B cell (primary cell): Measurements from ENCODE around the gene LRTM1. TPM values are rescaled to one million over a fixed set of nuclear protein-coding genes. Genes with fewer than 3 reads are reported as not detected.

ENCODE experiments used
- ATAC-seq: fragments of 200-7000 bp; cut with Tn5 transposase; one replicate; pipeline ENCODE4 v1.10.0; 2021; ENCODE audit warnings: low read depth, mild to moderate bottlenecking, moderate number of reproducible peaks, moderate library complexity
- CTCF ChIA-PET: fragments of 350-600 bp; sonication (Branson Sonifier 250); formaldehyde crosslinking; loops from one replicate; lab custom pipeline; 2021; ENCODE audit warnings: antibody characterized with exemption, inconsistent platforms; lab: Charles Lee
- POLR2A ChIA-PET: fragments of 350-600 bp; sonication (Branson Sonifier 250); formaldehyde crosslinking; loops from one replicate; lab custom pipeline; 2021; ENCODE audit warnings: antibody characterized with exemption; lab: Charles Lee
- DNase-seq: peaks from one replicate; pipeline ENCODE4 v3.0.0; 2013
- H2AFZ ChIP-seq: 2 replicates; pipeline ENCODE4 v1.6.1; 2012; ENCODE audit warnings: mild to moderate bottlenecking, low read depth, low read length; ENCODE audit not compliant: insufficient read depth, poor library complexity, severe bottlenecking
- H3K27ac ChIP-seq, 2 donors: 1 replicate in 1 of 2; 2 replicates in 1 of 2; pipeline ENCODE4 v1.5.1; 2012 to 2013; ENCODE audit warnings: low read length in 2 of 2, mild to moderate bottlenecking in 2 of 2, moderate library complexity in 1 of 2
- H3K27me3 ChIP-seq, 4 experiments: fragments of 200-600 bp in 1 of 4; sonication (generic) in 1 of 4; replicated peaks in 1 of 4; 1 replicate in 2 of 4; 2 replicates in 2 of 4; pipeline versions ENCODE4 v1.6.1 to v1.7.0; 2013 to 2016; ENCODE audit warnings: low read length in 3 of 4, mild to moderate bottlenecking in 2 of 4, mixed read lengths in 1 of 4, moderate library complexity in 1 of 4; ENCODE audit not compliant: insufficient read depth in 4 of 4, control insufficient read depth in 3 of 4; ENCODE audit errors: control extremely low read depth in 1 of 4
- H3K36me3 ChIP-seq, 2 experiments: replicated peaks in 1 of 2; 1 replicate in 1 of 2; 2 replicates in 1 of 2; pipeline versions ENCODE4 v1.6.1 to v1.7.1; 2013; ENCODE audit warnings: low read length in 1 of 2; ENCODE audit not compliant: insufficient read depth in 2 of 2, control insufficient read depth in 1 of 2; ENCODE audit errors: control extremely low read depth in 1 of 2, extremely low read depth in 1 of 2
- H3K4me1 ChIP-seq, 2 donors: fragments of 200-600 bp in 1 of 2; sonication (generic) in 1 of 2; 1 replicate in 1 of 2; 2 replicates in 1 of 2; pipeline versions ENCODE4 v1.5.1 to v1.6.1; 2013 to 2017; ENCODE audit warnings: low read length in 2 of 2; ENCODE audit not compliant: control insufficient read depth in 2 of 2, insufficient read depth in 2 of 2
- H3K4me2 ChIP-seq: replicated peaks from 2 replicates; pipeline ENCODE3; 2012; ENCODE audit warnings: mild to moderate bottlenecking, low read depth, low read length; ENCODE audit not compliant: poor library complexity, severe bottlenecking
- H3K4me3 ChIP-seq, 5 experiments: fragments of 200-600 bp in 1 of 5; sonication (generic) in 1 of 5; 1 replicate in 3 of 5; 2 replicates in 2 of 5; pipeline versions ENCODE4 v1.5.1 to v1.7.0; 2011 to 2016; ENCODE audit warnings: low read length in 4 of 5, mild to moderate bottlenecking in 4 of 5, low read depth in 2 of 5, control low read depth in 1 of 5, moderate library complexity in 1 of 5; ENCODE audit not compliant: insufficient read depth in 1 of 5; ENCODE audit errors: control extremely low read depth in 1 of 5, extremely low read depth in 1 of 5
- H3K79me2 ChIP-seq: fragments of 200-600 bp; sonication (generic); one replicate; pipeline ENCODE4 v1.6.0; 2016; ENCODE audit warnings: low read length; ENCODE audit not compliant: control insufficient read depth, insufficient read depth
- H3K9ac ChIP-seq: fragments of 200-600 bp; sonication (generic); 2 replicates; pipeline ENCODE4 v1.6.1; 2017; ENCODE audit warnings: mild to moderate bottlenecking, low read length, moderate library complexity
- H3K9me3 ChIP-seq, 3 donors: one replicate each; pipeline versions ENCODE4 v1.6.1 to v1.7.1; 2013; ENCODE audit warnings: low read length in 2 of 3; ENCODE audit not compliant: control insufficient read depth in 2 of 3, insufficient read depth in 1 of 3; ENCODE audit errors: control extremely low read depth in 1 of 3
- H4K20me1 ChIP-seq: 2 replicates; pipeline ENCODE4 v1.6.0; 2012; ENCODE audit warnings: mild to moderate bottlenecking, low read length; ENCODE audit not compliant: insufficient read depth, control insufficient read depth, poor library complexity, severe bottlenecking
- H3K27ac Mint-ChIP-seq: one replicate; pipeline ENCODE4 v1.8.0; 2021; ENCODE audit warnings: mixed read lengths
- H3K27me3 Mint-ChIP-seq: one replicate; pipeline ENCODE4 v1.8.0; 2021; ENCODE audit warnings: mixed read lengths
- H3K4me1 Mint-ChIP-seq: one replicate; pipeline ENCODE4 v1.8.0; 2021; ENCODE audit warnings: mixed read lengths
- H3K4me3 Mint-ChIP-seq: one replicate; pipeline ENCODE4 v1.8.0; 2021; ENCODE audit warnings: mixed read lengths
- H3K9me3 Mint-ChIP-seq: one replicate; pipeline ENCODE4 v1.8.0; 2022; ENCODE audit warnings: mixed read lengths; ENCODE audit not compliant: insufficient read depth
- CTCF ChIP-seq: fragments of 200-600 bp; IDR thresholded peaks from one replicate; pipeline ENCODE4 v1.8.0; 2022; ENCODE audit warnings: antibody characterized with exemption, mild to moderate bottlenecking
- EZH2 ChIP-seq: IDR thresholded peaks from 2 replicates; pipeline ENCODE4 v1.6.1; 2012; ENCODE audit warnings: borderline replicate concordance, low read depth, mild to moderate bottlenecking, moderate library complexity, low read length; ENCODE audit not compliant: insufficient read depth, poor library complexity, severe bottlenecking
- WGBS: methylation state at CpG from one replicate; pipeline ENCODE4 v1.1.5; 2013; ENCODE audit warnings: missing lambda C conversion rate; ENCODE audit not compliant: insufficient coverage; 5-methylcytosine and 5-hydroxymethylcytosine counted together
- intact Hi-C: fragments of 100-400 bp; cut with micrococcal nuclease; formaldehyde crosslinking; loops from one replicate; pipeline ENCODE4 v1.10.0; 2022
- polyA plus RNA-seq: library from polyadenylated mRNA; depleted of rRNA; stranded (reverse); fragments of >200 nt; gene quantifications from 2 replicates; pipeline ENCODE4 v1.2.3, GENCODE V29; 2012
- total RNA-seq, 2 donors: library from RNA; stranded (reverse); fragments of 120-200 nt in 1 of 2; gene quantifications; 1 replicate in 1 of 2; 2 replicates in 1 of 2; pipeline versions ENCODE4 v1.2.3 to v1.2.4, GENCODE V29; 2013 to 2022

Gene LRTM1
- total and polyA plus RNA-seq, 2 donors (not counting 1 experiment from before 2014, with no cell fraction given): not detected

- Histone ChIP-seq H3K4me1 (no peaks in the 10 kb centered on the region), H3K4me3 (no peak overlapping the region), H3K79me2 (no peaks in the 10 kb centered on the region), H3K36me3 (no peaks in the 10 kb centered on the region), H2AFZ (no peak overlapping the region), H3K9me3 (peaks cover 0 to 7% (median 0%) of the 10 kb centered on the region in 3 donors), H3K4me2 (no peak overlapping the region), H3K27me3 (no peaks in the 10 kb centered on the region), H3K27ac (no peak overlapping the region), H3K9ac (no peak overlapping the region), H4K20me1 (no peaks in the 10 kb centered on the region)
- CTCF ChIA-PET: no interaction called here
- no peaks in the 10 kb centered on the region for H3K4me1 Mint-ChIP-seq
- intact Hi-C loops: no loop called here
- 93% methylated on average over 12 of the region's 12 CpGs for WGBS
- H3K27me3 Mint-ChIP-seq: no peaks in the 10 kb centered on the region
- H3K9me3 Mint-ChIP-seq: peaks cover 2% of the 10 kb centered on the region
- no peak overlapping the region for H3K27ac Mint-ChIP-seq
- ATAC-seq: no peak
- POLR2A ChIA-PET: no interaction called here
- DNase-seq: no peak
- TF ChIP-seq EZH2 (no peak), CTCF (no peak)
- H3K4me3 Mint-ChIP-seq: no peak overlapping the region
Measured at GRCh38 chr3:54918516-54918915, 9.3 kb downstream of the LRTM1 start.

GRCh38 chr3:54917862-54918261 is 10.0 kb downstream of the LRTM1 start:
- intact Hi-C loops: no loop called here
- Mint-ChIP-seq H3K4me3 (no peak overlapping the region), H3K27me3 (no peaks in the 10 kb centered on the region), H3K27ac (no peak overlapping the region), H3K4me1 (no peaks in the 10 kb centered on the region), H3K9me3 (peaks cover 2% of the 10 kb centered on the region)
- ATAC-seq (no peak), DNase-seq (no peak)
- Histone ChIP-seq H3K9me3 (peaks cover 0 to 7% (median 0%) of the 10 kb centered on the region in 3 donors), H3K27me3 (no peaks in the 10 kb centered on the region), H3K4me1 (no peaks in the 10 kb centered on the region), H2AFZ (no peak overlapping the region), H3K4me3 (no peak overlapping the region), H4K20me1 (no peaks in the 10 kb centered on the region), H3K36me3 (no peaks in the 10 kb centered on the region), H3K9ac (no peak overlapping the region), H3K27ac (no peak overlapping the region), H3K4me2 (no peak overlapping the region), H3K79me2 (no peaks in the 10 kb centered on the region)
- 100% methylated on average over 2 of the region's 4 CpGs for WGBS
- ChIA-PET CTCF (interaction anchor here (0.7 kb wide), 1 partner anchor 831 kb away, joined by 4 read pairs; no protein-coding TSS in a partner anchor), POLR2A (no interaction called here)
- no peak for TF ChIP-seq CTCF
- no peak for TF ChIP-seq EZH2
